GM21526 (cell line): Measurements from ENCODE around the gene CACNA2D2.
A peak's percentile ranks its signal among the peaks of the same experiment; 100 is the strongest.

ENCODE experiments used
- ATAC-seq: cut with Tn5 transposase; IDR thresholded peaks from one replicate; pipeline ENCODE4 v1.9.1; 2021; ENCODE audit warnings: moderate library complexity; ENCODE audit not compliant: unreplicated experiment, low FRiP score

Gene CACNA2D2

DNA sequence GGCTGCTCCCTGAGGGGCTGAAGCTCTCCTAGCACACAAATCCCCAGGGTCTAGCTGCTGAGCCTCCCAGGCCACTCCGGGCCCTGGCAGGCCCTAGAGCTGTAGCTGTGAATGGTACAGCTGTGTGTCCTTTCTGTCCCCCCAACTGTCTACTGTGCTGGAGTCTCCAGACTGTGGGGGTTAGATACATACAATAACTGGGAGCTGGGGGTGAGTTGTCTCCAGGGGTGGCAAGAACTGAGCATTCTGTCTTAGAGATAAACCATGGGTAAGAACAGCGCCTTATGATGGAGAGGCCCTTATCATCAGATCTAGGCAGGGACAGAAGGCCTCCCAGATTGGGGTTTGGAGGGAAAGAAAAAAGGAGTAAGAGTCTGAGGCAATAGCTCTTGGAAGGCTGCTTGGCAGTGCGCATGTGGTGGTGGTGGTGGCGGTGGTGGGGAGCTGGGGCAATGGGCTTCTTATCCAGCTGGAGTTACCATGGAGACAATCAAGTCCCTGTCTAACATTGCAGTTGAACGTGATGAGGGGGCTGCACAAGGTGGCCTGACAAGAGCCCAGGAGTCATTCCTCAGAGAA lies 149.2 kb downstream of the CACNA2D2 start:
- no peak for ATAC-seq

DNA sequence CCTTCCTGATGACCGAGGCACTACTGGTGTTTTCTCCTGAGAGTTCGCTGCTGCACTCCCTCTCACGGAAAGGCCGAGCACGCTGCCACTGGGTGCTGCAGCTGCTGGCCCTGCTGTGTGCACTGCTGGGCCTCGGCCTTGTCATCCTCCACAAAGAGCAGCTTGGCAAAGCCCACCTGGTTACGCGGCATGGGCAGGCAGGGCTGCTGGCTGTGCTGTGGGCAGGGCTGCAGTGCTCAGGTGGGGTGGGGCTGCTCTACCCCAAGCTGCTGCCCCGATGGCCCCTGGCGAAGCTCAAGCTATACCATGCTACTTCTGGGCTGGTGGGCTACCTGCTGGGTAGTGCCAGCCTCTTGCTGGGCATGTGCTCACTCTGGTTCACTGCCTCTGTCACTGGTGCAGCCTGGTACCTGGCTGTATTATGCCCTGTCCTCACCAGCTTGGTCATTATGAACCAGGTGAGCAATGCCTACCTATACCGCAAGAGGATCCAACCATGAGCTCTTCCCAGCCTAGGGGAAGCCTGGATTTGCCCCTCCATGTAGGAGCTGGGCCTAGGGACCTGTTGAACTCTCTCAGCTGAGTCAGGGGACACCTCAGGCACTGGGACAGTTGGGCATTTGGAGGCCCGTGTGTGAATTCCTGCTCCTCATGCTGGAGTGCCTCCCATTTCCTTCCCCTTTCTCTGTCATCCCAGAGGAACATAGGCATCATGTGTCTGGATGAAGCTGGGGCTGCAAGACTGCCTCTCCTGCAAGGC lies 150.0 kb downstream of the CACNA2D2 start:
- ATAC-seq = no peak

DNA sequence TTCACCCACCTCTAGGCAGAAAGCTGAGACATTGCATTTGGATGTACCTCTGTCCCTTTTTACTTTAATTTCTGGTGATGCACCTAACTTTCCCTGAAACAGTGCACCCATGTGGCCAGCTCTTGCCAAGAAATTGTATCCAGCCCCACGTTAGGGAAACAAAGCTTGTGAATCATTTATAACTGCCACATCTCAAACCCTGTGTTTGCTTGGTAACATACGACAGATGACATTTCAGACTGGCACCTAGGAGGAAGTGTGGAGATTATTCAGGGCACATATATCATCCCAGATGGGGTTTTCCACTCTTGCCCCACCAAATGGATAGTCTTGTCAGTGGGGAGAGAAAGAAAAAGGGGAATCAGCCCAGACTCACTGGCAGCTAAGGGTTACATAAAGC lies 150.7 kb downstream of the CACNA2D2 start:
- no peak for ATAC-seq

DNA sequence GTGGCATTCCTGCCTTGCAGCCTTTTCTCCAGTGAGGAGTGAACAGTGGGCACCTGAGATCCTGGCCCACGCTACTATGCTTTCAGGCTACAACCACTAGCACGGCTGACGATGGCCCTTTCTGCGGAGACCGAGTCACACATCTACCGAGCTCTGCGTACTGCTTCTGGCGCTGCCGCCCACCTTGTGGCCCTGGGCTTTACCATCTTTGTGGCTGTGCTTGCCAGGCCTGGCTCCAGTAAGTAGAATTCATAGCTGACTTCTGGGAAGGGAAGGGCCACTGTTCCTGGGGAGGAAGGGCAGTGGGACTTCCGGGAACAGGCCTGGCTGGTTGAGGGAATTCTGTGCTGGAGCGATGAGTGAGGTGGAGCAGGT lies 152.1 kb downstream of the CACNA2D2 start:
- ATAC-seq = no peak

DNA sequence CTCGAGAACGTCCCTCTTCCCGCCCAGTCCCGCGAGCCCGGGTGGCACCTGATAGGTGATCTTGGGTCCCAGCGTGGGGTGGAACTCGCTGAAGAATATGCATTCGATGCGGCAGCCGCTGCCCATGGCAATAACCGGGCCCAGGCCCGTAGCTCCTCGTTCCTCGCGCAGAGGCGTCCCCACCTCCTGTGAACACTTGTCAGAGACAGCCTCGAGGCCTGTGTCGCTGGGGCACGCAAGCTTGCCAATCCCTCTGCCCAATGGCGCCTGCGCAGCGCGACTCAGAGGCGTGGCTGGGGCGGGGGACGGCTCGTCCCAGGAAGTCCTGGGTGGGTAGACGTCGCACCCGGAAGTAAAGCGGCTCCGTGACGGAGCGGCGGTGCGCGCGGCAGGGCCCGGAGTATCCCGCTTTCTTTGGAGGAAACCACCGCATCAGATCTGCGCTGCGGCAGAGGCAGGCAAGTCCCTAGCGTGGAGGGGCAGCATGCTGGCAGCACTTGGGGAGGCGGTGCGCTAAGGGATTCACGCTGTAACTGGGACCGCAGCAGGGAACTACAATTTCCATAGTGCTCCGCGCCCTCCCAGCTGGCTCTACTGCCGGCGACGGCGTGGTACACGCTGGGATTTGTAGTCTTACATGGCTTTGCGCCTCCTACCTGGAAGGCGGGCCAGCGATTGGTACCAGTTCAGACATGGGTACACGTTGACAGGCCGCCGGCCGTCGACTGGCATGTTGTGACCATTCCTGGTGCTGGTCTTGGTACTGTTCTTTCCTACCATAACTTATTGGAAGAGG lies 152.7 kb downstream of the CACNA2D2 start, which contains the start of the genes CYB561D2 and NPRL2:
Gene CYB561D2 (plus strand): TSS at position 336 of the 796 bp plus-strand sequence. CDS start 572 bp downstream, outside the sequence.
Gene NPRL2 (minus strand): TSS at position 249 of the 796 bp plus-strand sequence. CDS start 123 bp downstream, at position 126.
- peak; percentile 78 for ATAC-seq

DNA sequence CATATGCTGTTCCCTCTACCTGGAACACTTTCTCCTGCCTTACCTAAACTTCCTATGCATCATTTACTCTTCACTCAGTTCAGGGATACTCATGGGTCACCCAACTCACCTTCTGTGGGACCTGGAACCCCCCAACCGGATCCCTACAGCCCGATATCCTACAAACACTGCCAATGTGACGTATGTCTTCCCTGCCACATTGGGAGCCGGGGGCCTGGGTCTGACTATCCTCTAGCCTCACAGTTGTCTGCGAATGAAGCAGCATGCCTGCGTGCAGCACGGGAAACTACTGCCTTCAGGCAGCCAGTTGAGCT lies 153.3 kb downstream of the CACNA2D2 start:
- ATAC-seq = no peak

DNA sequence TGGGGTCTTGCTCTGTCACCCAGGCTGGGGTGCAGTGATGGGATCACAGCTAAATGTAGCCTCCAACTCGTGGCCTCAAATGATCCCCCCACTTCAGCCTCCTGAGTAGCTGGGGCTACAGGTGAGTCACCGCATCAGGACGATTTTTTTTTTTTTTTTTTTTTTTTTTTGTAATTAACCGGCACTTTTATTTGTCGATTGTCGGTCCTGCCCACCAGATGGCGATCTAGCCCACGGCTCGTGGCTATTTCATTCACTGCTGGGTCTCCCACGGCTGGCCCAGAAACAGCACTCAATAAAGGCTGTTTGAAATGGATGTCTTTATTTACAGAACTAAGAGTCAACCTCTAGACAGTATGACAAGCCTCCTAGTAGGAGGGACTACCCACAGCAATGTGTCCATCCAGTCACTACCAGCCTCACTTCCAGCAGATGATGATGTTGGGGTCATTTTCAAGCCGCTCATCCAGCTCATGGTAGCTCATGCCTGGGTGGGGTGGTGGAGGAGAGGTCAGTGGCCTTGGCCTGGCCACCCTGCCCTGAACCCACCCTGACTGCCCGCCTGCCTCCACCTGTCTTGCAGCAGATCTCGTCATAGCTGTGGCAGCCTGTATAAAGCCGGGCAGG lies 156.1 kb downstream of the CACNA2D2 start:
- no peak for ATAC-seq

DNA sequence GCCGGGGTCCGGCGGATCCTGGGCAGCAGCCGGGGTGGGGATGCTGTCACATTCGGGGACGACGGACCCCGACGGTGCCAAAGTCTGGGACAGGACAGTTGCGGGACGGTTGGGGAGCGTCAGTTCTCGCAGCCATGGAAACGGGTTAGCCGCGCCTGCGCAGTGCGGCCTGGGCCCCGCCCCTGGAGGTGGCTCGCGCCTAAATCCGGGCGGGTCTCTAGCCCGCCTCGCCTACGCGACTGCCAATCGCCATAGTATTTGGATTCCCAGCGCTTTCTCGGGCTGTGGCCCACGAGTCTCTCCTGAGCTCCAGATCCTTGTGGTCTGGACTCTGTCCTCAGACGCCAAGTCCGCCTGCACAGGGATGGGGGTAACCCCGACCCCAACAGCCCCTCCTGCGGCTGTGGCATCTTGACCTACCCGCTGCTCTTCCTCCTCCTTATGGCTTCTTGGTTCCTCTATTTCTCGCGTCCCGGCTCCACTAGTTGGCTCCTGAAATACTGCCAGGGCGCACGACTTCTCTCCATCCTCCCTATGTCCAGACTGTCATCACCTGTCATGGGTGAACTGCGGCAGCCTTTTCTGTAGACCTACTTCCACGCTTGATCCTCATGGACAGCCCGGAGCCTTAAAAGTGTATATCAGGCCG lies 157.7 kb downstream of the CACNA2D2 start, which contains the start of gene ZMYND10:
Gene ZMYND10 (minus strand): TSS at position 147 of the 649 bp plus-strand sequence. CDS start 153 bp downstream, outside the sequence.
- no peak for ATAC-seq

DNA sequence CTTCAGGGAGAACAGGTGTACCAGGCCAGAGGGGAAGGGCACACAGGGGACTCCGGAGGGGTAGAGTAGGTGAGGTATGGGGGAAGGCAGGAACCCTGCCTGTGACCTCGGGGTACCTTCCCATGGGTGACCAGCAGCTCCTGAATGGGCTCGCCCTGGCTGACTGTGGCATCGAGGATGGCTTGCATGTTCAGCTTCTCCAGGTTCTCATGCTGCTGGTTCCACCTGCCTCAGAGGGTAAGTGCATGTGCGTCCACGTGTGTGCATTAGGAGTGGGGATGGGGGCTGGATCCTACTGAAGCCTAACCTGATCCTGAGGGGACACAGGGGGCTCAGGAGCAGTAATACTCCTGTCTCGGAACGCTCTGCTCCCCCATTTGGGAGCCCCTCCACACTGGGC lies 158.4 kb downstream of the CACNA2D2 start:
- no peak for ATAC-seq

DNA sequence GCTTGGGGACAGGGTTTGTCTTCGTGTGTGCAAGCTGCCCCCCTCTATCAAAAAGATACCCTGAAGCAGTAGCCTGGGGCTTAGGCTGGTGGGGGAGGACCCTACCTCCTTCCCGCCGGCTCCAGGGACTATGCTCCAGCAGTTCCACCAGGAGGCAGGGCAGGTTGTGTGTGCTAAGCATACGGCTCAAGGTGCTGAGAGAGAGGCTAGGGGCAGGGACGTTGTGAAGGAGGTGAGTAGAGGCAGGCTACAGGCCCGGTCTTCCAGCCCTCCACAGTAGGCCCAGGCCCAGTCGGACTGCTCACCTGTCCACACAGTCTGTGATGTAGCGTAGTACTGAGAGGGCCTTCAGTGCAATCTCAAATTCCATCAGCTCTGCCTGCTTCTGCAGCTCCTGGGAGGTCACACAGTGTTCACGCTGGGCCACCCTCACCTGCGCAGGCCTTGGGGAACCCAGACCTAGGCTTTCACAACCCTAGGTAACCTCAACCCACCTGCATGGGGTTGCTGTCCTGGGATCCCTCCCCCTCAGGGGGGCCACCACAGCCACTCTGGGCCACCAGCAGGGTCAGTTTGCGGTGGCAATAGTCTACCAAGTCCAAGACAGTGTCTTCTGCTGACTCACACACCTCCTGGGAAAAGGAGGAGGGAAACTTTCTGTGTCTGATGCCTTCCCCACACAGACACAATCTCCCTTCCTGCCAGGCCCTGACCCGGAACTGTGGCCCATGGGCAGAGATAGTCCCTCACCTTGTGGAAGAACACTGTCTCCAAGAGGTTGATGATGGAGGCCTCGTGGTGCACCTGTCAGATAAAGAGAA lies 160.4 kb downstream of the CACNA2D2 start:
- no peak for ATAC-seq

DNA sequence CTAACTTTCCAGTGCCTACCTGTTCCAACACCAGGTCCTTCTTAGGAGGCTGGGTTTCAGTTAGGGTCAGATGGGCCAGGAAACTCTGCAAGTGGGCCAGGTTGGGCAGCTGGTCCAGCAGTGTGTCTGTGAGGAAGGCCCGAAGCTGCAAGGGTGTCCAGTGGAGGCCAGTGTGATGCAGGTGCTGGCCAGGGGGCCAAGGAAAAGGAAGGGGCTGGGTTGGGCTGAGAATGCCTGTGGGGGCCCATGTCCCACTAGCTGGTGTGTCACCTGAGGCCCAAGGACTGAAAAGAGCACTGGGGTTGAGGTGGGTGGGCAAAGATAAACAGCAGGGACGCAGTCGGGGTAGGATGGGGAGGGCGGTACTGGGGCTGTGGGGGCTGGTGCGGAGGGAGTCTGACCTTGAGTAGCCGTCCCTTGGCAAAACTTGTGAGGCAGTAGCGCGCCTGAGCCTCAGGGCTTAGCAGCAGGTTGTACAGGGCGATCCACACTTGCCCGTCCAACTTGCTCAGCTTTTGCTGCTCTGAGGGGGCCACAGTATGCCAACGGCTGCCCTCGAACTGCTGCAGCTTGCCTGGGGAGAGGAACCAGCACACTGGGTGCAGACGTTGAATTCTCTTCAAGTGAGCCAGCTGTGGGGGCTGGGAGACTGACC lies 161.3 kb downstream of the CACNA2D2 start:
- ATAC-seq = no peak

DNA sequence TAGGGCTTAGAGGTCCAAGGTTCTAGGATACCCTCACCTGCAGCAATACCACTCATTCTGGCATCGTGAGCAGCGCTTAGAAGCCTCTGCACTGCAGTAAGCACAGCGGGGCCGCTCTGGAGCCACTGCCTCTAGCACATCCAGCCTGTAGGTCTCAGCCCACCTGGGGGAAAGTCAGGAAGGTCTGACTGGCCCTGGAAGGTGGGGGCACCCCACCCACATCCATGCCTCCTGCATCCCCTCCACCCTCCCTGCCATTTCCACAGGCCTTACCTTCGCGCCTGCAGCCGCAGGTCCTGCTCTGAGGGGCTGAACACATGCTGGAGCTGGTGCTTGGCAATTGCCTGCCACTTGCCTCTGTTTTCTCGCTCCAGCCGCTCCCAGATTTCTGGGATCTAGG lies 161.9 kb downstream of the CACNA2D2 start:
- no peak for ATAC-seq

DNA sequence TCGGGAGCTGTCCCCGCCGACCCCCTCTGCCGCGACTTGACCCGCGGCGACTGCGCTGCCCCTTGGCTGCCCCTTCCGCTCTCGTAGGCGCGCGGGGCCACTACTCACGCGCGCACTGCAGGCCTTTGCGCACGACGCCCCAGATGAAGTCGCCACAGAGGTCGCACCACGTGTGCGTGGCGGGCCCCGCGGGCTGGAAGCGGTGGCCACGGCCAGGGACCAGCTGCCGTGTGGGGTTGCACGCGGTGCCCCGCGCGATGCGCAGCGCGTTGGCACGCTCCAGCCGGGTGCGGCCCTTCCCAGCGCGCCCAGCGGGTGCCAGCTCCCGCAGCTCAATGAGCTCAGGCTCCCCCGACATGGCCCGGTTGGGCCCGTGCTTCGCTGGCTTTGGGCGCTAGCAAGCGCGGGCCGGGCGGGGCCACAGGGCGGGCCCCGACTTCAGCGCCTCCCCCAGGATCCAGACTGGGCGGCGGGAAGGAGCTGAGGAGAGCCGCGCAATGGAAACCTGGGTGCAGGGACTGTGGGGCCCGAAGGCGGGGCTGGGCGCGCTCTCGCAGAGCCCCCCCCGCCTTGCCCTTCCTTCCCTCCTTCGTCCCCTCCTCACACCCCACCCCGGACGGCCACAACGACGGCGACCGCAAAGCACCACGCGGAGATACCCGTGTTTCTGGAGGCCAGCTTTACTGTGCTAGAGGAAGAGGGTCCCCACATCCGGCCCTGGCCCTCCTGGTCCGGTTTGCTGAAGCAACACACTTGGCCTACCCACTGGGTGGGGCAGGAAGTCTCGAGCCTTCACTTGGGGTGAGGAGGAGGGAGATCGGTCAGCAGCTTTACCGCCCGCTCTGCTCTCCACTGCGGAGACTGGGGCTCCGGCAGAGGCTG lies 162.7 kb downstream of the CACNA2D2 start, which contains the start of gene RASSF1:
Gene RASSF1 (minus strand): TSS at position 389 of the 882 bp plus-strand sequence. CDS start 31 bp downstream, at position 358.
- no peak for ATAC-seq

DNA sequence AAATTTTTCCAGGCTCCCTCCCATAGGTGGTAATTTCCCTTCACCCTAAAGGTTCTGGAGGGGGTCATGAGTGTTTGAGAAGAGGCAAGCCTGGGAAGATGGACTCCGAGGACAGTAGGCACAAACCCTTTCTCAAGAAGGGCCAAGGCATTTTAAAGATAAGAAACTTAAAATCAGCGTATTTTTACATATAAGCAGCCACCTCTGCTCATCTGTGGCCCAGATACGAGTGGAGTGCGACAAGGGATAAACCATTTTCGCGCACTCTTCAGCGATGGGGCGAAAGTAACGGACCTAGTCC lies 163.3 kb downstream of the CACNA2D2 start:
- no peak for ATAC-seq

DNA sequence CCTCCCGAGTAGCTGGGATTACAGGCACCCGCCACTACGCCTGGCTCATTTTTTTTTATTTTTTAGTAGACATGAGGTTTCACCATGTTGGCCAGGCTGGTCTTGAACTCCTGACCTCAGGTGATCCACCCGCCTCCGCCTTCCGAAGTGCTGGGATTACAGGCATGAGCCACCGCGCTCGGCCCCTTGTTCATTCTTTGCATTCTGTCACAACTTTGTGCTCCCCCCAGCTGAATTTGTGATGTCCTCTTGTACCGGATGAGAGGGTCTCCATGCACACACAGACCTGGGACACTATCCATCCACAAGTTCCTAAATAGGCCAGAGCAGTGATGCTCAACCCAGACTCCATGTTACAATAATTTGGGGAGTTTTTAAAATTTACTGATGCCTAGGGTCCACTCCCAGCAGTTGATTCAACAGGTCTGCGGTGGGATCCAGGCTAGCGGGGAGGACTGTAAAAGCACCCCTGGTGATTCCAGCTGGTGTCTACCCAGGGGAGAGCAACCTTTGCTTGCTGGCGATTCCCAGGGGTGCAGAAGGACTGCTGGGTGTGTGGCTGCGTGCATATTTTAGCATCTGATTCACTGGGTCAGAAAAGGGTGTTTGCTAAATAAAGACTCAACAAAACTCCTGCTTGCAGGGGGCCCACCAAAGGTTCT lies 163.8 kb downstream of the CACNA2D2 start:
- no peak for ATAC-seq

DNA sequence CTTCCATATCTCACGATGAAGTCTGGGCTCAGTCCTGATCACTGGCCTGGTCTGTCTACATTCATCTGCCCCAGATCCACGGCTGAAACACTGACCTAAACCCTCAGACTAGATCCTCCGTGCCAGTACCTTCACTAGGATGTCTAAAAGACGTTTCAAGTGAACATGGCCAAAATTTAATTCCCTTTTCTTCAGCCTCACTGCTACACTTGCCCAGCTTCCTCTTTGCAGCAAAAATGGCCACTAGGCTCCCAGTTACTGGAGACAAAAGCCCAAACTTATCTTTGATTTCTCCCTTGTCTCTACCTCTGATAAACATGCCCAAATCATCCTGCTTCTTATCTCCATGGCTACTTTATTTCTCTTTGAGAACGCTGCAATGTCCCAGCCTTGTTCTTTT lies 164.5 kb downstream of the CACNA2D2 start:
- no peak for ATAC-seq

DNA sequence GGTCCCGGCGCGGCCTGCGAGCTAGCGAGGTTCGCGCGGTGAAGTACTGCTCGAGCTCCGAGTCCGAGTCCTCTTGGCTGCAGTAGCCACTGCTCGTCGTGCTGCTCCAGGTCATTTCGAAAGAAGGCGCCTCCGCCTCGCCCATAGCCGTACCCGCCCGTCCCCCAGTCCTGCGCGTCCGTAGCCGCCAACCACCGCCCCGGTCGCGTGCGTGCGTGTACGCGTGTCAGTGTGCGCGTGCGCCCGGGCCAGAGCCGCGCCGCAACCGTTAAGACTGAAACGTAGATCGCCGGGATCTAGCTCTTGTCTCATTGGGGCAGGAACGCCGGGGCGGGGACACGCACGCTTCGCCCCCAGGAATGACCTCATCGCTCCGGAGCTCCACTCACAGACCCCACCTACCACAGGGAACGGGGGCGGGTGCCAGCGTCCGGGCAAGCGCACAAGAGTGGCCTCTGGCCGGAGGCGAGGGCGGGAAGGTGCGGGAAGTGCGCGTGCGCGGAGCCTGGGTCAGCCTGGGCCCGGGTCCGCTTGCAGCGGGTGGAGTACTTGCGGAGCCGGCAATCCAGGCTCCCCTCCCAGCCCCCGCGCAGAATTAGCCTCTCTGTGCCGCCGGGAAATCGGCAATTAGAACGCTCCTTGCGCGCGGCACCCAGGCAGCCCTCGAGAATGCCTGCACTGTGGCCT lies 166.1 kb downstream of the CACNA2D2 start:
- ATAC-seq = peak; percentile 59
